ENCODE results near the gene GOLGA6L10.
"Not testable (repeated sequence)": the region's sequence is repeated elsewhere in the genome, so short reads cannot be mapped to it uniquely, and the experiment has no call there.

DNA sequence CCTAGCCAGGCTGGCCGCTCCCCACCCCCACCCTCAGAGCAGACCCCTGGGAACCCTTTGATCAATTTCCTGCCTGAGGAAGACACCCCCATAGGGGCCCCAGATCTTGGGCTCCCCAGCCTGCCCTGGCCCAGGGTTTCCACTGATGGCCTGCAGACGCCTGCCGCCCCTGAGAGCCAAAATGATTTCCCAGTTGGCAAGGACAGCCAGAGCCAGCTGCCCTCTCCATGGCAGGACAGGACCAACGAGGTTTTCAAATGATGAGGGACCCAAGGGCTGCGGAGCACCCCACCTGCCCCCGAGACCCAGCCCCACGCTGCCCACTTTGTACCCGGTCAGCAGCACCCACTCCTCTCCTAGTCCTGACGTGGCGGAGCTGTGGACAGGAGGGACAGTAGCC, 21.9 kb downstream of the GOLGA6L10 start:
- TF ChIP-seq ARNTL (CRISPR knock-in tag; IDR thresholded peaks at IDR 0.05; ENCODE audit: borderline replicate concordance, low read depth); ISL1 (CRISPR knock-in tag; IDR thresholded peaks at IDR 0.05); SNAI2 (CRISPR knock-in tag; IDR thresholded peaks at IDR 0.05): not testable (repeated sequence)
- TF ChIP-seq, protein P1, sequence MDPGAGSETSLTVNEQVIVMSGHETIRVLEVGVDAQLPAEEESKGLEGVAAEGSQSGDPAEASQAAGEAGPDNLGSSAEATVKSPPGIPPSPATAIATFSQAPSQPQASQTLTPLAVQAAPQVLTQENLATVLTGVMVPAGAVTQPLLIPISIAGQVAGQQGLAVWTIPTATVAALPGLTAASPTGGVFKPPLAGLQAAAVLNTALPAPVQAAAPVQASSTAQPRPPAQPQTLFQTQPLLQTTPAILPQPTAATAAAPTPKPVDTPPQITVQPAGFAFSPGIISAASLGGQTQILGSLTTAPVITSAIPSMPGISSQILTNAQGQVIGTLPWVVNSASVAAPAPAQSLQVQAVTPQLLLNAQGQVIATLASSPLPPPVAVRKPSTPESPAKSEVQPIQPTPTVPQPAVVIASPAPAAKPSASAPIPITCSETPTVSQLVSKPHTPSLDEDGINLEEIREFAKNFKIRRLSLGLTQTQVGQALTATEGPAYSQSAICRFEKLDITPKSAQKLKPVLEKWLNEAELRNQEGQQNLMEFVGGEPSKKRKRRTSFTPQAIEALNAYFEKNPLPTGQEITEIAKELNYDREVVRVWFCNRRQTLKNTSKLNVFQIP (CRISPR knock-in tag; IDR thresholded peaks at IDR 0.05; ENCODE audit: borderline replicate concordance, low read depth), result not testable (repeated sequence)

Data from SK-N-SH treated with all-trans-retinoic acid at 6 μM for 48 hours (cell line).